ENCODE results near the gene CYP19A1.

The CYP19A1 gene

GRCh38 chr15:51338496-51338895 lies at the start of gene CYP19A1:
CYP19A1 (minus strand) TSS chr15:51338596; CDS start chr15:51242912, 95,684 bp downstream.
- DNase-seq (ENCODE audit: low spot score) = no peak

DNA sequence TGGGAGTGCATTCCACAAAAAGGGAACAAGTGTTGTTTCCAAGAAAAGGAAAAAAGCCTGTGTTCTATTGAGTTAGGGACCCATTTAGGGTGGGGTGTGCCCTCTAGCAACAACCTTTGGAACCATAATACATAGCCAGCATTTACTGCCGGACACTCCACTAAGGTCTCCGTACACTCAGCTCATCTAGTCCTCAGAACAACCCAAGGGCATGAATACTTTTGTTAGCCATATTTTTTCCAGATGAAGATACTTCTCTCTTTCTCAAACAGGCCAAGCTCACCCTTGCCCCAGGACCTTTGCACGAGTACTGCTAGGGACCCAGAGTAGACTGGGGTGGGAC lies 49.3 kb upstream of the CYP19A1 start:
- DNase-seq (ENCODE audit: low spot score) = no peak

- peak; percentile 11 for DNase-seq (ENCODE audit: low spot score)
These were observed 48.7 kb upstream of the CYP19A1 start for GRCh38 chr15:51386960-51387698.

GRCh38 chr15:51386486-51386885 lies 48.1 kb upstream of the CYP19A1 start:
- no peak for DNase-seq (ENCODE audit: low spot score)

- no peak for DNase-seq (ENCODE audit: low spot score)
These were observed 47.6 kb upstream of the CYP19A1 start for GRCh38 chr15:51386029-51386428.

GRCh38 chr15:51382787-51383186 lies 44.4 kb upstream of the CYP19A1 start:
- peak; percentile 23 for DNase-seq (ENCODE audit: low spot score)

- DNase-seq (ENCODE audit: low spot score) = peak; percentile 76
These were observed 42.8 kb upstream of the CYP19A1 start for GRCh38 chr15:51380999-51381806.

DNA sequence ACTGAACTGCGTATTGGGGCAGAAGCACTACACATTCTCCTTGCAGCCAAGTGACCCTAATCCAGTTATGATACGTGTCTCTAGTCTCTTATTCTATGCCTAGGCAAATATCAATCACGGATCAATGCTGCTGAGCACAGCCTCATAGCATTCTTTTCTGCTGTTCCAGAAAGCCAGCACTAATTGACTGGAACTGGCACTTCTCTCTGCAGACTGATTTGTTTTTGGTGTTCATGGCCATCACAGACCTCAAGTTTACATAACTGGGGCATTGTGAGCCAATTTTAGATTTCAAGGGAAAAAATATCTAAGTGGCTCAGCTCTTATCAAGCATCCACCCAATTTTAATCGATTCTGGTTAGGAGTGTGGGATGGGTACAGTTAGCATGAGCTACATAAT lies 41.0 kb upstream of the CYP19A1 start:
- no peak for DNase-seq (ENCODE audit: low spot score)

- DNase-seq (ENCODE audit: low spot score) = no peak
These were observed 40.0 kb upstream of the CYP19A1 start for GRCh38 chr15:51378406-51378805.

GRCh38 chr15:51377038-51377786 lies 38.8 kb upstream of the CYP19A1 start:
- no peak for DNase-seq (ENCODE audit: low spot score)

- no peak for DNase-seq (ENCODE audit: low spot score)
These were observed 37.7 kb upstream of the CYP19A1 start for GRCh38 chr15:51375966-51376640.

DNA sequence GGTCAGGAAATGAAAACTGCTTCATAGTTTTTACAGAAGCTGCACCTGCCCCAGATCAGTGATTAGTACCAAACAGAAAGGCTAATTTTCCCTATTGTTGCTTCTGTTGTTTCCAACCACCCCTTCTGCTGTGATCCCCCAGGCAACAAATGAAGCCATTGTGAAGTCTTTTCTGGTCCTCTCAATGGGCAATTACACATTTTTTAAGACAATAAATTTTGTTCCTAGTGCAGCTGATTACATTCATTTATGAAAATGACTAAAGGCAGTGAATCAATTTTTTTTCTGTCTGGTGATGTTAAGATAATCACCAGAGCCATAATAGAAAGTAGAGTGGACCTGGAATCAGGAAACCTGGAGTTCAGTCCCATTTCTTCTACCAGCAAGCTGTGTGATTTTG lies 35.7 kb upstream of the CYP19A1 start:
- no peak for DNase-seq (ENCODE audit: low spot score)

DNA sequence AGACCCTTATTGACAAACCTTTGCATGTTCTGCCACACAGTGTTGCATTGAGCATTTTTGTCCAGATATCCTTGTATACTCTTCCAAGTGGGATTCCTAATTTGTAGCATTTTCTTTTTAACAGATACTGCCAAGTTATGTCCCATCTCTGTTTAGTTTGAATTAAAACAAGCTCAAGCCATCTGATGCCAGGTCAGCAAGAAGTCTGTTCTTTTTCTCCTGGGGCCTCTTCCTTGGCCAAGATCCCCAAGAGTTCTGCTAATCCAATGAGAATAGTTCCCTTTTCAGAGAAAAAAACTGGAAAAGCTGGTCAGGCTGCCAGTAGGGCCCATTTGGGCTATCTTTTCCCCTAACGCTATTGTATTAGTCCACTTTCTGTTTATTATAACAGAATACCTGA lies 32.9 kb upstream of the CYP19A1 start:
- no peak for DNase-seq (ENCODE audit: low spot score)

DNA sequence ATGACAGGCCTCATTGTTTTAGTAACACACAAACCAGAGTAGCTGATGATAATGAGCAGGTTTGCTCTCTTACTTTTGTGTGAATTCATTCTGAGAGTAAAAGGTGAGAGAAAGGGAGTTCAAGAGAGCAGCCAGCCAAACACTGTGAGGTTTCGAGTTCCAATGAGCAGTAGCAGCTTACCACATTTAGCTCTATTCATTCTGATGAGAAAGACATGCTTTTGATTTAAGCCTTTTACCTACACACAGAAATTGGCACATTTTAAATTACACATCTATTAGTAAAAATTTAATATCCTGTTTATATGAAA lies 31.0 kb upstream of the CYP19A1 start:
- DNase-seq (ENCODE audit: low spot score) = no peak

GRCh38 chr15:51368751-51369450 lies 30.5 kb upstream of the CYP19A1 start:
- peak; percentile 22 for DNase-seq (ENCODE audit: low spot score)

- DNase-seq (ENCODE audit: low spot score) = no peak
These were observed 29.9 kb upstream of the CYP19A1 start for GRCh38 chr15:51368307-51368706.

DNA sequence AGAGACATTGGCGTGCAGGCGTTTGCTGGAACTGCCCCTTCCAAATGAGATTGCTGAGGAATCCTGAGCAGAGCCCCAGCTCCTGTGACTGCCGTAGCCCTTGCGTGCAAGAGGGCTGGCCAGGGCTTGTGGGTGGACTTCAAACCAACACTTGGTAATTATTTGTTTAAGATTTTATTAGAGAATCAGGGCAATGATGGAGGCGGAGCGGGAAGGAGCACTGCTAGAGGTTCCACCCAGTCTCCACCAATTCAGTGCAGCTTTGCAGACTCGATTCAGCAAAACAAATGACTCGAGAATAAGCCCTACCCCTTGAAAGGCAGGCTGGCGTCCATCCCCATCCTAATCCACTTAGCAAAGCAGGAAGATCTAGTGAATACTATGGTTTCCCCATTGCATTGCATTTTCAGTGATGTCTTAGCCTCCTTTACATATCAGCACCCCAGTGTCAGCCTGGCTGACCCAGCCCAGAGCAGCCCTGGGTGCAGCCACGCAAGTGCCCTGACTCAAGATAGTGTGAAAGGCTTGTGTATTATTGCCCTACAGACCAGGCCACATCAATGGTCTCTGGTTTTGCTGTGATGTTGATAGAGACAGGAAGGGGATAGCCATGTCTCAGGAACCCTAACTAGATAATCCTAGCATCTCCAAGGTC lies 29.1 kb upstream of the CYP19A1 start:
- DNase-seq (ENCODE audit: low spot score) = peak; percentile 57

DNA sequence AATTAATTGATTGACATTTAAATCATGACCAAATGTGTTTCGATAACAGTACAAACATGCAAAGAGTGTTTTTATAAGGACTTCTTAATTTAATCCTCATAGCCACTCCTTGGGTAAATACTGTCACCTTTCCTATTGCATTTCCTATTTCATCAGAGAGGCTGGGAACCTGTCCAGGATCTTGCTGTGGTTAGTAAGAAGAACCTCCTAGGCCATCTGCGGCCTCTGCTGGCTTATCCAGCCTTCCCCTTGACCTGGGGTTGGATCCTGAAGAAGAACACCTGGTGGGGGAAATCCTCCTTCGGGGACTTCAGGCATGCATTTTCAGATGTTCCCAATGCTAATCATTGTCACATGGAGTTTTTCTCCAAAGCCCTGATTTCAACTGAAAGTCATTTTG lies 28.5 kb upstream of the CYP19A1 start:
- DNase-seq (ENCODE audit: low spot score) = peak; percentile 74

DNA sequence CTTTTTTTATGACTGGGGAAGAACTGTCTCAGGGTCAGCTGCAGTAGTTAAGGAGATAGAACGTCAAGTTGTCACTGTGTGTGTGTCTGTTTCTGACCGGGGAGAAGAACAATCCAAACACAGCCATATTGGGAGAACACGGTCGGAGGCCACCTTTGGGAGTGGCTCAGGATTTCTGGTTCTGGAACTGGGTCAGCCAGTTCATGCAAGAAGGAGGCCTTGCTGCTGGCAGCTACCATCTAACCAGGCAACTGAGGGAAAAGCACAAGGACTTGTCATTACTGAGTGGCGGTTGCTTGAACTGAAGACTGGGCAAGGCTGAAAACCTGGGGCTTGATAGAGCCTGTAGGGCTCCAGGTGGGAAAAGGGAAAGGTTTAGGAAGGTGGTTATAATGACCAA lies 27.7 kb upstream of the CYP19A1 start:
- DNase-seq (ENCODE audit: low spot score) = no peak

DNA sequence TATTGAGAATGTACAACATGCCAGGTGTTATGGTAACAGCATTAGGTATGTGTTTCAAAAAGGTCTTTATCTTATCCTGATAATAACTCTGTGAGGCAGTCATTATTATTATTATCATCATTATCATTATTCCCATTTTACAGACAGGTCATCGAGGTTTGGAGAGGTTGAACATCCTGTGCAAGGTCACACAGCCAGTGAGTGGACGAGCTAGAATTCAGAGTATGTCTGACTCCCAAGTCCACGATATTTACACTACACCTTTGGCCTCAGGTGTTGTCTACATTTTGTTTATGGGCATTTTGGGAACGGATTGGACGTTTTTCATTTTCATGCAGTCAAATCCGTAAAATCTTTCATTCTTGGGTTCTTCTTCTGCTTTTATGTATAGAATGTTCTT lies 27.0 kb upstream of the CYP19A1 start:
- DNase-seq (ENCODE audit: low spot score) = no peak

GRCh38 chr15:51363383-51363782 lies 25.0 kb upstream of the CYP19A1 start:
- DNase-seq (ENCODE audit: low spot score) = no peak
